GM20000 (cell line): Measurements from ENCODE around the gene LCP2.

Experiments used
- DNase-seq: peaks from one replicate; pipeline ENCODE4 v3.0.0; 2012; ENCODE audit warnings: low spot score
- TF ChIP-seq, protein P1 (sequence below): IDR thresholded peaks from 2 replicates; pipeline ENCODE4 v1.5.1; 2012; ENCODE audit warnings: mild to moderate bottlenecking, control low read depth; ENCODE audit errors: extremely low read depth, missing control alignments

Gene LCP2

GRCh38 chr5:170338933-170339779 is 41.6 kb upstream of the LCP2 start:
- TF ChIP-seq, protein P1, sequence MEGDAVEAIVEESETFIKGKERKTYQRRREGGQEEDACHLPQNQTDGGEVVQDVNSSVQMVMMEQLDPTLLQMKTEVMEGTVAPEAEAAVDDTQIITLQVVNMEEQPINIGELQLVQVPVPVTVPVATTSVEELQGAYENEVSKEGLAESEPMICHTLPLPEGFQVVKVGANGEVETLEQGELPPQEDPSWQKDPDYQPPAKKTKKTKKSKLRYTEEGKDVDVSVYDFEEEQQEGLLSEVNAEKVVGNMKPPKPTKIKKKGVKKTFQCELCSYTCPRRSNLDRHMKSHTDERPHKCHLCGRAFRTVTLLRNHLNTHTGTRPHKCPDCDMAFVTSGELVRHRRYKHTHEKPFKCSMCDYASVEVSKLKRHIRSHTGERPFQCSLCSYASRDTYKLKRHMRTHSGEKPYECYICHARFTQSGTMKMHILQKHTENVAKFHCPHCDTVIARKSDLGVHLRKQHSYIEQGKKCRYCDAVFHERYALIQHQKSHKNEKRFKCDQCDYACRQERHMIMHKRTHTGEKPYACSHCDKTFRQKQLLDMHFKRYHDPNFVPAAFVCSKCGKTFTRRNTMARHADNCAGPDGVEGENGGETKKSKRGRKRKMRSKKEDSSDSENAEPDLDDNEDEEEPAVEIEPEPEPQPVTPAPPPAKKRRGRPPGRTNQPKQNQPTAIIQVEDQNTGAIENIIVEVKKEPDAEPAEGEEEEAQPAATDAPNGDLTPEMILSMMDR: peak; percentile 92
- peak; percentile 81 for DNase-seq

- TF ChIP-seq, protein P1: no peak
- DNase-seq: no peak
Observed at GRCh38 chr5:170338291-170338690, 40.7 kb upstream of the LCP2 start.

DNA sequence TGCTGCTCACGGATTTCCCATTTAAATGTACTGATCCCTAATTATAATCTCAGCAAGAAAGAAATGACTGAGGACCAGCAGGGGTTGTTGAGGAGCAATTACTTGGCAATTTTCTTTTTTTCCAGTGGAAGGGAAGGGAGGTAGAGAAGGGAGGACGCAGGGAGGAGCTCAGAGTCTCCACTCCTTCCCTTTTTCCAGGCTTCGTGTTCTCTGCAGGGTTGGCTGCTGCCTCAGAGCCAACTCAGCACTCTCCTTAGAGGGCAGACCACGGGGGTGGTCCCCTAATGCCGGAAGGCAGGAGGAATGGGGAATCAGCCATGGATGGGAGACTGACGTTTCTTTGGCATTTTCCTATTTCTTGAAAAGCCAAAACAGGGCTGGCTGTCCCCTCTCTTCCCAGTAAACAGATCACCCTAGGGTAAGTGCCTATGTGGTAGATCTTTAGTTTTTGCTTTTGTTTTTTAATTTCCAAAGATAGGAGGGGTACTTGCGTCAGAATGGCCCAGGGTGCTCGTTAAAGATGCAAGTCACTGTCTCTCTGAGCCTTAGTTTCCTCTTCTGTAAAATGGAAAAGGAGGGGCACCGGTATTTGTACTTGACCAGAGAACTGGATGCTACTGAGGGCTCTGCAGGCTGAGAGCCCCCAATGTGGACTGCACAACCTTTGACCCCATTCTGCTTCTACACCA is 39.6 kb upstream of the LCP2 start:
- TF ChIP-seq, protein P1: no peak
- no peak for DNase-seq

GRCh38 chr5:170336065-170336464 is 38.5 kb upstream of the LCP2 start:
- DNase-seq: no peak
- TF ChIP-seq, protein P1: no peak

GRCh38 chr5:170334626-170335025 is 37.0 kb upstream of the LCP2 start:
- TF ChIP-seq, protein P1: no peak
- DNase-seq: no peak

GRCh38 chr5:170333161-170333910 is 35.8 kb upstream of the LCP2 start:
- no peak for DNase-seq
- TF ChIP-seq, protein P1: no peak
